CD4-positive, alpha-beta T cell (primary cell): ENCODE results near the gene MED14. TPM values are rescaled to one million over a fixed set of nuclear protein-coding genes. Genes with fewer than 3 reads are reported as not detected.

Experiments
- ATAC-seq: fragments of 200-7000 bp; cut with Tn5 transposase; one replicate; pipeline ENCODE4 v1.10.0; 2022; ENCODE audit warnings: mild to moderate bottlenecking; ENCODE audit not compliant: poor library complexity
- CTCF ChIA-PET: fragments of 350-600 bp; sonication (Branson Sonifier 250); formaldehyde crosslinking; loops from one replicate; lab custom pipeline; 2021; ENCODE audit warnings: antibody characterized with exemption, inconsistent platforms; lab: Charles Lee
- POLR2A ChIA-PET: fragments of 350-600 bp; sonication (Branson Sonifier 250); formaldehyde crosslinking; loops from one replicate; lab custom pipeline; 2021; ENCODE audit warnings: antibody characterized with exemption, inconsistent platforms; lab: Charles Lee
- DNase-seq, 14 experiments: peaks; one replicate each; pipeline ENCODE4 v3.0.0-alpha.2; 2013 to 2020; ENCODE audit warnings: mixed read lengths in 2 of 14
- H3K27ac ChIP-seq, 2 donors: one replicate each; pipeline versions ENCODE4 v1.5.1 to v1.7.0; 2013; ENCODE audit warnings: low read length in 2 of 2, low read depth in 1 of 2, mild to moderate bottlenecking in 1 of 2
- H3K27me3 ChIP-seq, 2 experiments: 1 replicate in 1 of 2; 2 replicates in 1 of 2; pipeline versions ENCODE4 v1.6.1 to v1.7.0; 2013; ENCODE audit warnings: low read length in 2 of 2, control low read depth in 1 of 2, mild to moderate bottlenecking in 1 of 2, moderate library complexity in 1 of 2; ENCODE audit not compliant: insufficient read depth in 2 of 2, control insufficient read depth in 1 of 2
- H3K36me3 ChIP-seq: one replicate; pipeline ENCODE4 v1.6.1; 2013; ENCODE audit warnings: low read length, control low read depth; ENCODE audit not compliant: insufficient read depth
- H3K4me1 ChIP-seq: one replicate; pipeline ENCODE4 v1.6.1; 2013; ENCODE audit warnings: low read length, control low read depth; ENCODE audit not compliant: insufficient read depth
- H3K4me3 ChIP-seq: one replicate; pipeline ENCODE4 v1.5.1; 2013; ENCODE audit warnings: mild to moderate bottlenecking, low read length, moderate library complexity
- H3K9me3 ChIP-seq, 2 experiments: 1 replicate in 1 of 2; 2 replicates in 1 of 2; pipeline versions ENCODE4 v1.6.1 to v1.7.0; 2013; ENCODE audit warnings: low read length in 2 of 2, mild to moderate bottlenecking in 2 of 2, control low read depth in 1 of 2, moderate library complexity in 1 of 2; ENCODE audit not compliant: control insufficient read depth in 1 of 2, insufficient read depth in 1 of 2
- H3K27ac Mint-ChIP-seq: one replicate; pipeline ENCODE4 v1.8.0; 2020; ENCODE audit warnings: mixed read lengths
- H3K27me3 Mint-ChIP-seq: one replicate; pipeline ENCODE4 v1.8.0; 2021; ENCODE audit warnings: mixed read lengths
- H3K36me3 Mint-ChIP-seq: one replicate; pipeline ENCODE4 v1.8.0; 2021; ENCODE audit warnings: low read depth, mixed read lengths
- H3K4me1 Mint-ChIP-seq: one replicate; pipeline ENCODE4 v1.8.0; 2021; ENCODE audit warnings: low read depth, mixed read lengths
- H3K4me3 Mint-ChIP-seq: one replicate; pipeline ENCODE4 v1.8.0; 2020; ENCODE audit warnings: mild to moderate bottlenecking, mixed read lengths
- H3K9me3 Mint-ChIP-seq: one replicate; pipeline ENCODE4 v1.8.0; 2020; ENCODE audit warnings: mixed read lengths
- CTCF ChIP-seq: fragments of 200-600 bp; IDR thresholded peaks from one replicate; pipeline ENCODE4 v1.8.0; 2022; ENCODE audit warnings: antibody characterized with exemption, mild to moderate bottlenecking
- intact Hi-C, 2 experiments: fragments of 100-400 bp; cut with DNase I in 1 of 2; cut with micrococcal nuclease in 1 of 2; formaldehyde crosslinking; loops; one replicate each; pipeline versions ENCODE4 v1.15.1 to v1.9.0; 2023 to 2025; cut with DNase I, micrococcal nuclease
- total RNA-seq, 174 experiments: library from RNA in 2 of 174; stranded (reverse) in 2 of 174; gene quantifications; one replicate each; pipeline ENCODE4 v1.2.3 and lab custom pipeline; 2021 to 2026

MED14 gene
- total RNA-seq, 2 experiments from 2014 or later: 59.9 to 67.7 TPM

GRCh38 chrX:40632199-40632598, 103.1 kb downstream of the MED14 start:
- H3K4me1 ChIP-seq: peaks cover 2% of the 10 kb centered on the region
- DNase-seq (no peak), ATAC-seq (no peak)
- H3K36me3 ChIP-seq: peaks cover 83% of the 10 kb centered on the region
- no peaks in the 10 kb centered on the region for H3K27me3 ChIP-seq
- no peak overlapping the region for H3K27ac ChIP-seq
- intact Hi-C loops: no loop called here
- CTCF ChIA-PET: no interaction called here
- H3K27me3 Mint-ChIP-seq: no peaks in the 10 kb centered on the region
- POLR2A ChIA-PET: no interaction called here
- no peak overlapping the region for H3K4me3 Mint-ChIP-seq
- H3K4me3 ChIP-seq: no peak overlapping the region
- TF ChIP-seq CTCF: no peak
- peaks cover 4% of the 10 kb centered on the region for H3K4me1 Mint-ChIP-seq
- peaks cover 84% of the 10 kb centered on the region for H3K36me3 Mint-ChIP-seq
- H3K9me3 ChIP-seq: no peaks in the 10 kb centered on the region
- H3K9me3 Mint-ChIP-seq: no peaks in the 10 kb centered on the region
- no peak overlapping the region for H3K27ac Mint-ChIP-seq

- POLR2A ChIA-PET: no interaction called here
These were observed 106.8 kb downstream of the MED14 start for GRCh38 chrX:40628506-40628905.

GRCh38 chrX:40625294-40625693, 110.0 kb downstream of the MED14 start:
- H3K4me3 Mint-ChIP-seq: no peak overlapping the region
- Histone ChIP-seq H3K4me3 (no peak overlapping the region), H3K4me1 (no peaks in the 10 kb centered on the region), H3K9me3 (peaks cover 0 to 11% of the 10 kb centered on the region in 2 experiments), H3K27me3 (no peaks in the 10 kb centered on the region), H3K36me3 (peaks cover 26% of the 10 kb centered on the region), H3K27ac (no peak overlapping the region)
- DNase-seq: no peak
- intact Hi-C loops: no loop called here
- ATAC-seq: no peak
- CTCF ChIA-PET: no interaction called here
- no peaks in the 10 kb centered on the region for H3K27me3 Mint-ChIP-seq
- TF ChIP-seq CTCF: no peak
- H3K4me1 Mint-ChIP-seq: no peaks in the 10 kb centered on the region
- no peaks in the 10 kb centered on the region for H3K9me3 Mint-ChIP-seq
- POLR2A ChIA-PET: no interaction called here
- H3K36me3 Mint-ChIP-seq: peaks cover 18% of the 10 kb centered on the region
- no peak overlapping the region for H3K27ac Mint-ChIP-seq

More at GRCh38 chrX:40628506-40628905, 106.8 kb downstream of the MED14 start:
- H3K4me3 Mint-ChIP-seq: no peak overlapping the region
- CTCF ChIA-PET: no interaction called here
- H3K4me1 Mint-ChIP-seq: no peaks in the 10 kb centered on the region
- H3K4me3 ChIP-seq: no peak overlapping the region
- H3K27me3 ChIP-seq: no peaks in the 10 kb centered on the region
- ATAC-seq (no peak), DNase-seq (no peak)
- no peak overlapping the region for H3K27ac Mint-ChIP-seq
- no peaks in the 10 kb centered on the region for H3K9me3 Mint-ChIP-seq
- peaks cover 49% of the 10 kb centered on the region for H3K36me3 ChIP-seq
- no peak for TF ChIP-seq CTCF
- no peaks in the 10 kb centered on the region for H3K27me3 Mint-ChIP-seq
- H3K36me3 Mint-ChIP-seq: peaks cover 49% of the 10 kb centered on the region
- intact Hi-C loops: no loop called here
- H3K9me3 ChIP-seq: peaks cover 0 to 4% of the 10 kb centered on the region in 2 experiments
- no peak overlapping the region for H3K27ac ChIP-seq
- H3K4me1 ChIP-seq: peaks cover 2% of the 10 kb centered on the region
